Measurements from ENCODE around the gene SIGLEC10.

The SIGLEC10 gene

DNA sequence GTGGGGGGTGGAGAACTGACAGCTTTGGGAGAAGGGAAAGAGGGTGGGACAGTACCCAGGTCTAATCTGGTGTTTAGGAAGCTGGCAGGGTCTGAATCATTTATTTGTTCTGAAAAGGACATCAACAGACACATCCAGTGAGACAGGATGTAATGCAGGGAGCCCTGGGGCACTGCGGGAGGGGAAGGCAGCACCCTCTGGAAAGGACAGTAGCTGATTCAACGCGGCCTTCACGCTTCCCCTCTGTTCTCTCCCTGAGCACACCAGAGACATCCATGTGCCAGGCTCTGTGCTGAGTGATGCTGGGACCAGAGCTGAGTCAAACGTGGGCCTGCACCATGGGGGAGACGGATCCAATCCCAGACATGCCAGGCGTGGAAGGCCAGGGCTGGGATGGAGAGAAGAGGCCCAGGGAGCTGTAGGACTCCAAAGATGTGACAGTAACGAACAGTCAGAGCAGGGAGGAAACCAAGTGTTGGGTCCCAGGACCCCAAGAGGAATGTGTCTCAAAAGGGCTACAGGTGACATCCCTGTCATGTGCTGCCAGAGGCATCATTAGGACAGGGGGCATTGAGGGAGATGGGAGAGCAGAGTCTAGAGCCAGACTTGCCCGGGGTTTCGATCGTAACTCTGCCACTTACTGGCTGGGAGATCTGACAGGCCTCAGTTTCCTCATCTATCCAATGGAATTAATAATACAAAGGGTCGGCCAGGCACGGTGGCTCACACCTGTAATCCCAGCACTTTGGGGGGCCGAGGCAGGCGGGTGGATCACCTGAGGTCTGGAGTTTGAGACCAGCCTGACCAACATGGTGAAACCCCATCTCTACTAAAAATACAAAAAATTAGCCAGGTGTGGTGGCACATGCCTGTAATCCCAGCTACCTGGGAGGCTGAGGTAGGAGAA, 53.0 kb downstream of the SIGLEC10 start:
- DNase-seq = no peak

DNA sequence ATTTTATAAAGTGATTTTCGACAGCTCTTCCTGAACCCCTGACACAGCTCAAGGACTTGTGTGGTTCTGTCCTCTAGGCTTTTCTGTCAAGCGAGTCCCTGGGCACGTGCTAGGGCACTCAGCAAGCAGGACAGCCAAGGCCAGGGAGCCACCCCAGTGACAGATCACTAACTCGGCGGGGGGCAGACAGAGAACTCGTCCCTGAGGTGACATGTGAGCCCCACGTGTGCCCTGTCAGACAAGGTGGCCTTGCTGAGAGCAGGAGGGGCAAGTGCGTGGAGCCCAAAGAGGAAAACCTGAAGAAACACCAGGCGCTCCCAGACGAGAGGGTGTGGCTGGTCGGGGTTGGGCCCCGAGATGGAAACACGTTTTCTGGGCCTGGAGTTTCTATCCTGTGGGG, 56.2 kb downstream of the SIGLEC10 start:
- DNase-seq = no peak

Measured in hematopoietic multipotent progenitor cell treated with erythropoietin and hydrocortisone succinate and interleukin-3 and kit ligand, for 6 days (in vitro differentiated cells).